Suprapubic skin (tissue), 4 donors: ENCODE results near the gene PXT1. TPM values are rescaled to one million over a fixed set of nuclear protein-coding genes. Genes with fewer than 3 reads are reported as not detected.

Experiments used
- DNase-seq, 2 donors: peaks; one replicate each; pipeline ENCODE4 v3.0.0-alpha.2; 2019; ENCODE audit warnings: low spot score in 2 of 2
- H3K27ac ChIP-seq: fragments of 200-600 bp; sonication (generic); one replicate; pipeline ENCODE4 v1.5.1; 2019
- H3K27me3 ChIP-seq: fragments of 200-600 bp; sonication (generic); one replicate; pipeline ENCODE4 v1.5.1; 2019
- H3K36me3 ChIP-seq: fragments of 200-600 bp; sonication (generic); one replicate; pipeline ENCODE4 v1.5.1; 2019
- H3K4me1 ChIP-seq: fragments of 200-600 bp; sonication (generic); one replicate; pipeline ENCODE4 v1.5.1; 2019
- H3K4me3 ChIP-seq: fragments of 200-600 bp; sonication (generic); one replicate; pipeline ENCODE4 v1.5.1; 2019; ENCODE audit warnings: mild to moderate bottlenecking
- H3K9me3 ChIP-seq: fragments of 200-600 bp; sonication (generic); one replicate; pipeline ENCODE4 v1.5.1; 2019
- EP300 ChIP-seq: sonication (generic); formaldehyde crosslinking; IDR thresholded peaks from one replicate; pipeline ENCODE4 v1.6.1; 2017; ENCODE audit warnings: antibody characterized with exemption
- POLR2A ChIP-seq, 2 donors: fragments of 450-650 bp; IDR thresholded peaks; one replicate each; pipeline ENCODE4 v1.6.1; 2017; ENCODE audit warnings: antibody characterized with exemption in 2 of 2, mild to moderate bottlenecking in 2 of 2, moderate library complexity in 2 of 2
- POLR2AphosphoS5 ChIP-seq, 3 donors: sonication (generic); formaldehyde crosslinking; IDR thresholded peaks; one replicate each; pipeline ENCODE4 v1.6.1; 2017; ENCODE audit warnings: antibody characterized with exemption in 3 of 3
- WGBS: methylation state at CpG from one replicate; pipeline ENCODE4 v1.1.5; 2018; 5-methylcytosine and 5-hydroxymethylcytosine counted together
- total RNA-seq, 4 donors: library from RNA; depleted of rRNA; stranded (reverse); fragments of >200 nt; gene quantifications; one replicate each; pipeline ENCODE4 v1.1.0, GENCODE V29; 2016
- TF ChIP-seq, protein P1 (sequence below), 2 donors: fragments of 200-600 bp in 1 of 2; fragments of 450-650 bp in 1 of 2; sonication (generic) in 1 of 2; IDR thresholded peaks; one replicate each; pipeline ENCODE4 v1.5.1; 2016 to 2019; ENCODE audit warnings: antibody characterized with exemption in 2 of 2, mild to moderate bottlenecking in 1 of 2, moderate library complexity in 1 of 2

The PXT1 gene
- total RNA-seq, 4 donors from 2014 or later: not detected

DNA sequence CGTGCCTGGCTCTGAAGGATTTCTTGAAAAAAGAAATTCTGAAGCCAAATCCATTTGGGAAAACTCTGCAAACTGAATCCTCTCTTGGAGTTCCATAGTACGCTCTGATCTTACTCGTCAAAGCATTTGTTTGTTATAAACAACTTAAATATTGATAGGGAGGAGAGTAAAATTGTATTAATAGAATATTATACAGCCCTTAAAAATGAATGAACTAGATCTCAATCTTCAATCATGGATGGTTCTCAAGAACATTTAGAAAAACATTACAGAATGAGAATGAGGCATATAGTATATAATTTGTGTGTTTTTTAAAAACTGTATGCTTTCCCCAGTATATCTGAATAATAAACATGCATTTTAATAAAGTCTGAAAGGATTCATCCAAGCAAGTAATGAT lies 25.0 kb upstream of the PXT1 start:
- Histone ChIP-seq H3K27me3 (no peaks in the 10 kb centered on the region), H3K36me3 (peaks cover 22% of the 10 kb centered on the region), H3K9me3 (no peaks in the 10 kb centered on the region), H3K27ac (no peak overlapping the region), H3K4me3 (no peak overlapping the region), H3K4me1 (peaks cover 18% of the 10 kb centered on the region)
- 99% methylated on average over 3 of the region's 3 CpGs for WGBS
- DNase-seq: no peak
- TF ChIP-seq, protein P1, sequence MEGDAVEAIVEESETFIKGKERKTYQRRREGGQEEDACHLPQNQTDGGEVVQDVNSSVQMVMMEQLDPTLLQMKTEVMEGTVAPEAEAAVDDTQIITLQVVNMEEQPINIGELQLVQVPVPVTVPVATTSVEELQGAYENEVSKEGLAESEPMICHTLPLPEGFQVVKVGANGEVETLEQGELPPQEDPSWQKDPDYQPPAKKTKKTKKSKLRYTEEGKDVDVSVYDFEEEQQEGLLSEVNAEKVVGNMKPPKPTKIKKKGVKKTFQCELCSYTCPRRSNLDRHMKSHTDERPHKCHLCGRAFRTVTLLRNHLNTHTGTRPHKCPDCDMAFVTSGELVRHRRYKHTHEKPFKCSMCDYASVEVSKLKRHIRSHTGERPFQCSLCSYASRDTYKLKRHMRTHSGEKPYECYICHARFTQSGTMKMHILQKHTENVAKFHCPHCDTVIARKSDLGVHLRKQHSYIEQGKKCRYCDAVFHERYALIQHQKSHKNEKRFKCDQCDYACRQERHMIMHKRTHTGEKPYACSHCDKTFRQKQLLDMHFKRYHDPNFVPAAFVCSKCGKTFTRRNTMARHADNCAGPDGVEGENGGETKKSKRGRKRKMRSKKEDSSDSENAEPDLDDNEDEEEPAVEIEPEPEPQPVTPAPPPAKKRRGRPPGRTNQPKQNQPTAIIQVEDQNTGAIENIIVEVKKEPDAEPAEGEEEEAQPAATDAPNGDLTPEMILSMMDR (IDR thresholded peaks at IDR 0.05): no peak
- TF ChIP-seq POLR2AphosphoS5 (IDR thresholded peaks at IDR 0.05) (no peak), EP300 (no peak), POLR2A (IDR thresholded peaks at IDR 0.05) (no peak)

DNA sequence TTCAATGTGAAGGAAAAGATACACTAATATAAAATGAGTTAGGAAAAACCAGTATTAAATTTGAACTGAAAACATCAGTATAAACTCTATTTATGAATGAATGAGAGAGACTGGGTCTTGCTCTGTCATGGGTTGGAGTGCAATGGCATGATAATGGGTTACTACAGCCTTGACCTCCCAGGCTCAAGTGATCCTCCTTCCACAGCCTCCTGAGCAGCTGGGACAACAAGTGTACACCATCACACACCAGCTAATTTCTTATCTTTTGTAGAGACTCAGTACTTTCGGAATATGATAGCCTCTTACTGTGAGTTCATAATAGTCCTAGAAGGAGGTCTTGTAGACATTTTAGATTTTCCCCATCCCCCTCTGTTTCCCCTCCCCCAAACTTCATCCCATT lies 21.6 kb upstream of the PXT1 start:
- Histone ChIP-seq H3K27me3 (no peaks in the 10 kb centered on the region), H3K4me1 (peaks cover 18% of the 10 kb centered on the region), H3K27ac (no peak overlapping the region), H3K4me3 (no peak overlapping the region), H3K36me3 (no peaks in the 10 kb centered on the region), H3K9me3 (no peaks in the 10 kb centered on the region)
- no peak for DNase-seq
- 90% methylated on average over 1 of the region's 1 CpG for WGBS
- TF ChIP-seq EP300: no peak
- TF ChIP-seq POLR2A (IDR thresholded peaks at IDR 0.05): no peak
- TF ChIP-seq, protein P1 (IDR thresholded peaks at IDR 0.05): no peak
- TF ChIP-seq POLR2AphosphoS5 (IDR thresholded peaks at IDR 0.05): no peak

DNA sequence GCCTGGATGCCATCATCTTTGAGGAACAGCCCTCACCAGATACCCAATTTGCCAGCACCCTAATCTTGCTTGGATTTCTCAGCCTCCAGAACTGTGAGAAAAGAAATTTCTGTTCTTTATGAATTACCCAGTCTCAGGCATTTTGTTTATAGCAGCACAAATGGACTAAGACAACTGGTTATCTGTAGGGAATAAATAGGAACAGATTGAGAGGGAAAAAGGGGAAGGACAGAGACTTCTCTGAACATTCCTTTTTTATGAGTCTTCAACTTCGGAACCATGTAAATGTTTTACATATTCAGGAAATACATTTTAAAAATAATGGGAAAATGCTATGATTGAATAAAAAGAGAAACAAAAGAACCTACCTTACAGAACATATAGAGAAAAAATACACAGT lies 21.0 kb upstream of the PXT1 start:
- Histone ChIP-seq H3K4me1 (peaks cover 12% of the 10 kb centered on the region), H3K36me3 (no peaks in the 10 kb centered on the region), H3K27me3 (no peaks in the 10 kb centered on the region), H3K9me3 (no peaks in the 10 kb centered on the region), H3K4me3 (no peak overlapping the region), H3K27ac (no peak overlapping the region)
- TF ChIP-seq POLR2AphosphoS5 (IDR thresholded peaks at IDR 0.05) (no peak), POLR2A (IDR thresholded peaks at IDR 0.05) (no peak), EP300 (no peak)
- TF ChIP-seq, protein P1 (IDR thresholded peaks at IDR 0.05): no peak
- WGBS: 50% methylated on average over 1 of the region's 1 CpG
- no peak for DNase-seq

DNA sequence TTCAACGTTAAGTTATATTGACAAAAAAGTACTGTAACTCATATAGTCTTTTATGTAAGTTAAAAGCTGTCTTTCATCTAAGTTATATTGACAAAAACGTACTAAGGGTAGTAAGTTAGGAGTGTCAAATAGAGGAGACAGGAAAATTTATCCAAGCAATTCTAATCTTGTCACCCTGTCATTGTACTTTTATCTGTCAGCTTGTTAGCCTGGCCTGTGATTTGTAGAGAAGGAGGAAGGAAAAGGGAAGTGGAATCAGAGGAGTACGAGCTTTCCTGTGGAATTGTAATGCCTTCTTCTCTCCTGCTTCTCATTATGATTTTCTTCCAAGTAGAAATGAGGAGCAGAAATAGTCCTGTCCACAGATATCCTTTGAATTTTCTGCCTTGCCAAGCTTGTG lies 19.0 kb upstream of the PXT1 start:
- no peaks in the 10 kb centered on the region for H3K9me3 ChIP-seq
- H3K4me1 ChIP-seq: peaks cover 12% of the 10 kb centered on the region
- H3K27ac ChIP-seq: no peak overlapping the region
- no peaks in the 10 kb centered on the region for H3K27me3 ChIP-seq
- WGBS: 57% methylated on average over 3 of the region's 3 CpGs
- TF ChIP-seq, protein P1 (IDR thresholded peaks at IDR 0.05): no peak
- TF ChIP-seq POLR2AphosphoS5 (IDR thresholded peaks at IDR 0.05) (no peak), EP300 (no peak), POLR2A (IDR thresholded peaks at IDR 0.05) (no peak)
- no peak for DNase-seq
- no peak overlapping the region for H3K4me3 ChIP-seq
- H3K36me3 ChIP-seq: no peaks in the 10 kb centered on the region

DNA sequence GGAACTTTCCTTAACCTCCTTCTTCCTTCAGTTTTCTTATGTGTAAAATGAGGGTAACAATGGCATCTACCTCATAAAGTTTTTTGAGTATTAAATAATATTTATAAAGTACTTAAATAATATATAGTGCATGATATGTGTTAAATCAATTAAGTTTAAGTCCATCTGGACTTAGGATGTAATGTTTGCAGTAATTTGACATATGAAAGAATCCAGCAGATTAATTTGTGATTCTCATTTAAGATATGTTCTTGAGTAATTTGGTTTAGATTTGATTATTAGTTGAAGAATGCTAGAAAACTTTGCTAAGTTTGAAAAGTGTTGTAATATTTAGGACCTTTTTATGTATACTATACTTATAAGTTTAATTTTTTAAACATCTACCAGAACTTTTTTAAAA lies 18.3 kb upstream of the PXT1 start:
- Histone ChIP-seq H3K27me3 (no peaks in the 10 kb centered on the region), H3K4me3 (no peak overlapping the region), H3K27ac (no peak overlapping the region), H3K9me3 (no peaks in the 10 kb centered on the region), H3K4me1 (peaks cover 13% of the 10 kb centered on the region), H3K36me3 (no peaks in the 10 kb centered on the region)
- TF ChIP-seq POLR2AphosphoS5 (IDR thresholded peaks at IDR 0.05): no peak
- TF ChIP-seq EP300: no peak
- TF ChIP-seq, protein P1 (IDR thresholded peaks at IDR 0.05): no peak
- no peak for TF ChIP-seq POLR2A (IDR thresholded peaks at IDR 0.05)
- DNase-seq: no peak
